GM12872 (cell line): ENCODE results near the gene TWIST2.

Source experiments
- TF ChIP-seq, protein P1 (sequence below): IDR thresholded peaks from 3 replicates; pipeline ENCODE4 v1.5.1; 2011; ENCODE audit warnings: low read depth, mild to moderate bottlenecking, low read length, moderate library complexity; ENCODE audit not compliant: insufficient read depth

Gene TWIST2

DNA sequence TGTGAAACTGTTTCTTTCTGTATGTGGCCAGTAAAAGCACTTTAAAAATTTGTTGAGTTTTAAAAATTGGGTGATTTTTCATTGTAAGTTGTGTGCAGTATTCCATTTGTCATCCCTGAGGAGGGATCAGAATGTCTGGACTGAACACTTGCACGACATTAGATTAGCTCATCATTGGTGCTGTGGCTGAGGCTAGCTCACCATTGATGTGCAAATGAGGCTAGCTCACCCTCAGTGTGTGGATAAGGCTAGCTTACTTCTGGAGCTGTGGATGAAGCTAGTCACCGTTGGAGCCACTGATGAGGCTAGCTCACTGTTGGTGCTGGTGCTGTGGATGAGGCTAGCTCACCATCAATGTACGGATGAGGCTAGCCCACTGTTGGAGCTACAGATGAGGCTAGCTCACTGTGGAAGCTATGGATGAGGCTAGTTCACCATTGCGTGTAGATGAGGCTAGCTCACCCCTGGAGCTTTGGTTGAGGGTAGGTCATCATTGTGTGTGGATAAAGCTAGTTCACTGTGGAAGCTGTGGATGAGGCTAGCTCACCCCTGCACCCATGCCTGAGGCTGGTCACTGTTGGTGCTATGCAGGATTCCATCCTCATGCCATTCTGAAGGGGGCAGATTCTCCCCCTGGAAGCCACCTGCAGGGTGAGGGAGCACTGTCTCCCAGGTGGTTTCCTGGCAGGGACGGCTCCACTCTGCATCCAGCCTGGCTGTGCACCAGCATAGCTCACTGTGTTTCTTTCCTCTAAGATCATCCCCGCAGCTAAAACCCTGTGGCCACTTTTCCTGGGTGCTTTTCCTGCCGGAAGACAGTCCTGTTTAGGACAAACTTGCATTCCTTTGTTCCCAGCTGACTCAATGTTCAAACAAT is 101.1 kb downstream of the TWIST2 start:
- TF ChIP-seq, protein P1, sequence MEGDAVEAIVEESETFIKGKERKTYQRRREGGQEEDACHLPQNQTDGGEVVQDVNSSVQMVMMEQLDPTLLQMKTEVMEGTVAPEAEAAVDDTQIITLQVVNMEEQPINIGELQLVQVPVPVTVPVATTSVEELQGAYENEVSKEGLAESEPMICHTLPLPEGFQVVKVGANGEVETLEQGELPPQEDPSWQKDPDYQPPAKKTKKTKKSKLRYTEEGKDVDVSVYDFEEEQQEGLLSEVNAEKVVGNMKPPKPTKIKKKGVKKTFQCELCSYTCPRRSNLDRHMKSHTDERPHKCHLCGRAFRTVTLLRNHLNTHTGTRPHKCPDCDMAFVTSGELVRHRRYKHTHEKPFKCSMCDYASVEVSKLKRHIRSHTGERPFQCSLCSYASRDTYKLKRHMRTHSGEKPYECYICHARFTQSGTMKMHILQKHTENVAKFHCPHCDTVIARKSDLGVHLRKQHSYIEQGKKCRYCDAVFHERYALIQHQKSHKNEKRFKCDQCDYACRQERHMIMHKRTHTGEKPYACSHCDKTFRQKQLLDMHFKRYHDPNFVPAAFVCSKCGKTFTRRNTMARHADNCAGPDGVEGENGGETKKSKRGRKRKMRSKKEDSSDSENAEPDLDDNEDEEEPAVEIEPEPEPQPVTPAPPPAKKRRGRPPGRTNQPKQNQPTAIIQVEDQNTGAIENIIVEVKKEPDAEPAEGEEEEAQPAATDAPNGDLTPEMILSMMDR: no peak

DNA sequence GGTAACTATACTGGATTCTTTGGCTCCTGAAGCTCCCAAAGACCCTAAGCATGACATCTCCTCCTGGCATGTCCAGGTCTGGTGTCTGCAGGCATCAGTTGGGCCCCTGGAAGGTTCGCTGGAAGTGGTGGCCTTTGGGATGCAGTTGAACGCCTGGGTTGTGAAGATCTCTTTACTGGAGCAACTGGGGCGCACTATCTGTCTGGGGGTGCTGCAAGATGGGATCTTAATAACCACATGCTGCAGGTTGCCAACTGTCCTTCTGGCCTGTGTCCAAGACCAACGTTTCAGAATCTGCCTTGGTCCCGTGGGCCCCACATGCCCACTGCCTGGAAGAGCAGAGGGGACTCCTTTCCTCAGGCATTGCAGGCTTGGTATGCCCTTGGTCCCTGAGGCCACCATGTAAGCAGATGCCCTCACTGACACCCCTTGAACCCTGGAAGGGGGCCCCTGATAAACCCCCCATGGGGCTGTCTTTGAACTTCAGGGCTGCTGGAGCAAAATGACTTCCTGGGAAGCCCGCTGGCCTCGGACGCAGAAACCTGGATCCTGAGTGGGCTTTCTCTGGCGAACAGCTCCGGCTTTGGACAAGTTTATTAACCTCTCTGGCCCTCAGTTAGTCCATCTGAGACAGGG is 101.9 kb downstream of the TWIST2 start:
- TF ChIP-seq, protein P1: no peak

DNA sequence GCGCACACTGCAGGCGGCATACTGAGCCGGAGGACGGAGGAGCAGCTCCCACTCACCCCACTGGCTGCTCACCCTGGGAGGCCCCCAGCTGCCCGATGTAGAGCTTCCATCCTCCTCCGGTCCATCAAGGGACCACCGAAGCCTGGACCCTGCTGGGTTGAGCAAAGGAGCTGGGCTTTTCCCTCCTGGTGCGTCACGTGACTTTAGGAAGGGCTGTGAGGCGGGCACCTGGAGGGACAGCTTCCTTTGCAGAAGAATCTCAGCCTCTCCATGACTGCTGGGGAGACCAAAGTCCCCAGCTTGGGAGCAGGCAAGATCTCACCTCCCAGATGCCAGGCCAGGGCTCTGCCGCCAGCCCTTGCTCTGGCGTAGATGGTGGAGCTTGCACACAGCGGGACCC is 102.7 kb downstream of the TWIST2 start:
- TF ChIP-seq, protein P1: no peak

DNA sequence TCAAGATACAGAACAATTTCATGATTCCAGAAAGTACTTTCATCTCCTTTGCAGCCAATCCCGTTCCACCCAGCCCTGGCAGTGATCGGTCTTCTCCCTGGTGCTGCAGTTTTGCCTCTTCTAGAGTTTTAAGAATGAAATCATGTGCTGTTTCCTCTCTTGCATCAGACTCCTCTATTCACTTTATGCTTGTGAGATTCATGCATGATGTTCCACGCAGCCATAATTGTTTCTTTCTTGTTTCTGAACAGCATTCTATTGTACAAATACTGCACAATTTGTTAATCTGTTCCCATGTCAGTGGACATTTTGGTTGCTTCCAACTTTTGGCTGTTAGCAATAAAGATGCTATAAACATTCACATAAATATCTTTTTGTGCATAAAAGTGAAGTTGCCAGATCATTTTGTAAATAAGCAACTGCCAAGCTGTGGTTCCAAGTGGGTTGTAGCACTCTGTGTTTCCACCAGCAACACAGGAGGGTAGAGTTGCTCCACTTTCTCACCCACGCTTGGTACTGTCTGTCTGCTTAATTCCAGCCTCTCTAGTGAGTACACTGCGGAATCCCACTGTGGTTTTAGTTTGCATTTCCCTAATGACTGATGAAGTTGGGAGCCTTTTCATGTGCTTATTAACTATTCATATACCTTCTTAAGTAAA is 104.5 kb downstream of the TWIST2 start:
- TF ChIP-seq, protein P1: no peak

DNA sequence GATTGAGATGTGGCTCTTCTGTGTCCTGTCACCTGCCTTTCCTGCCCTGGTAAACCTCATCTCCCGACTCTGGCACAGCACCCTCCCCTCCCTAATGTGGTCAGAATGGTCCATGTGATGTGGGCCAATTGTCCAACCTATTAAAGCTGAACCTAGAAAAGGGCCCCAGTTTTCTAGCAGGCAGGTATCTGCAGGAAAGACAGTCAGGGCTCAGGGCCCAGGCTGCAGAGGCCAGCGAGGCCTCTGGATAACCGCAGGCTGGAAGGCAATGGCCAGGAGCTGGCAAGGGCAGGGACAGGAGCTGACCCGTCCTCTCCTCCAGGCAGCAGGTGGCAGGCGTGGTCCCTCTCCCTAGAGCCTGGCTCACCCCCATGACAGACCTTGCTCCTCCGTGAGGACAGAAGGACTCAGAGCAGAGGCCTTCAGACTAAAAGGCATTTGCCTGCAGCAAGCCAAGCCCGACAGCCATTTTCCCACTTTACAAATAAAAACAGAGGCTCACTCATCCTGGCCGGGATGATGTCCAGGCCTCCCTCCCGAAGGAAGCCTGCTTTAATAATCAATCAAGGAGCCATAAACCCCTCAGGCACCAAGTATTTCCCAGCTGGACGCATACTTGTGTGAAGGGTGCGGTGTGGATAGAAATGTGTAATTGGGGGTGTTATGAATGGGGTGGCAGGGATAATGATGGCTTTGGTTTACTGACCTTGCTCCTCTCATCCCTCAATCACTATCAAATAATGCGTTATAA is 107.1 kb downstream of the TWIST2 start:
- TF ChIP-seq, protein P1: no peak

DNA sequence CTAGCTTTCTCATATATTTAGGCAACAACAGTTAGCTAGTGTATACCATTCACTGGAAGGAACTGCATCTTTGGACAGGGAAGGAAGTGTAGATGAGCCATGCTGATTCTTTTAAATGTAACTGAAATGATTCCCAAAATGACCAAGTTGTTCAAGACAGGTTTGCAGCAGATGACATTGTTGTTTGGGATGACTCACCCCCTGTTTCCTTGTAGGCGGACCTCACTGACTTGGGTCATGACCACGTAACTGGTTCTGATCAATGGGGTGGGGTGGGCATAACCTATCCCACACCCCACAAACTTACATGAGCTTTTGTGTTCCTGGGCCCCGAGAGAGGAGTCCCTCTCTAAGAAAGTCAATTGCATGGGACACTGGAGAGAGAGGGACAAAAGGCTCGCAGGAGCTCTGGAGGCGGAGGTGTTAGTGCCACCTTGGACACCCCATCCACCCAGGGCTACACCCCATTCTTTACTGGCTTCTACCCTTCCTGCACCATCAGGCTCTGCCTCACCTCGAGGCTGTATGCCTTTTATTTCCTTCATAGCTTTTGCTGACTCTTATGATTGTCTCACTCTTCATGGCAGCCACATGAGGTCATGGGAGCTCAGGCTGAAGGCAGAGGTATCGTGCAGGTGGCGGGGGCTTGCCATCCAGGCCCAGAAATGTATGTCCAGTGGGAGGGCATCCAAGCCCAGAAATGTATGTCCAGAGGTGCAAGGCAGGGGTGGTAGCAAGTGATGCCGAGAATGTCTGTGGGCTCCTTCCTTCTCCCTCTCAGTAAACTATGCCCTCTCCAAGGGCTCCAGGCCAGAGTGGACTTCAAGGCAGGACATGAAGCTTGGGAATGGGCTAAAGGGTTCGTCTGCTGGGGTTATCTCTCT is 108.0 kb downstream of the TWIST2 start:
- TF ChIP-seq, protein P1: no peak
